Ishikawa (cell line): ENCODE data around the gene KCNN3.

Experiments used
- CEBPB ChIP-seq: IDR thresholded peaks from 2 replicates; pipeline ENCODE4 v1.6.1; 2012
- CREB1 ChIP-seq: IDR thresholded peaks from 2 replicates; pipeline ENCODE4 v1.6.1; 2012; ENCODE audit warnings: low read depth
- EGR1 ChIP-seq: IDR thresholded peaks from 2 replicates; pipeline ENCODE4 v1.6.1; 2012
- EP300 ChIP-seq: IDR thresholded peaks from 2 replicates; pipeline ENCODE4 v1.6.1; 2012; ENCODE audit warnings: borderline replicate concordance
- FOXM1 ChIP-seq: IDR thresholded peaks from 2 replicates; pipeline ENCODE4 v1.6.1; 2012; ENCODE audit warnings: low read depth, borderline replicate concordance
- NFIC ChIP-seq: IDR thresholded peaks from 2 replicates; pipeline ENCODE4 v1.6.1; 2012
- RAD21 ChIP-seq: IDR thresholded peaks from 2 replicates; pipeline ENCODE4 v1.6.1; 2012; ENCODE audit warnings: low read depth
- REST ChIP-seq: IDR thresholded peaks from 2 replicates; pipeline ENCODE4 v1.6.1; 2012; ENCODE audit warnings: low read depth, mild to moderate bottlenecking
- TAF1 ChIP-seq: IDR thresholded peaks from 2 replicates; pipeline ENCODE4 v1.6.1; 2012; ENCODE audit warnings: low read depth, mild to moderate bottlenecking
- TCF12 ChIP-seq: IDR thresholded peaks from 2 replicates; pipeline ENCODE4 v1.6.1; 2012; ENCODE audit warnings: low read depth
- TEAD4 ChIP-seq: IDR thresholded peaks from 2 replicates; pipeline ENCODE4 v1.6.1; 2012
- USF1 ChIP-seq: IDR thresholded peaks from 2 replicates; pipeline ENCODE4 v1.6.1; 2012
- YY1 ChIP-seq: IDR thresholded peaks from 2 replicates; pipeline ENCODE4 v1.6.1; 2012; ENCODE audit warnings: low read depth
- ZBTB7A ChIP-seq: IDR thresholded peaks from 2 replicates; pipeline ENCODE4 v1.6.1; 2012; ENCODE audit warnings: low read depth
- TF ChIP-seq, protein P1 (sequence below): IDR thresholded peaks from 2 replicates; pipeline ENCODE4 v1.6.1; 2012

Gene KCNN3

GRCh38 chr1:154712166-154712810, 157.8 kb downstream of the KCNN3 start:
- TF ChIP-seq ZBTB7A (no peak), YY1 (no peak), TCF12 (no peak), USF1 (no peak), TAF1 (no peak), REST (no peak)
- TF ChIP-seq, protein P1, sequence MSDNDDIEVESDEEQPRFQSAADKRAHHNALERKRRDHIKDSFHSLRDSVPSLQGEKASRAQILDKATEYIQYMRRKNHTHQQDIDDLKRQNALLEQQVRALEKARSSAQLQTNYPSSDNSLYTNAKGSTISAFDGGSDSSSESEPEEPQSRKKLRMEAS: no peak

- TF ChIP-seq TCF12 (no peak), CREB1 (no peak), RAD21 (no peak), REST (no peak), FOXM1 (no peak), YY1 (no peak), NFIC (no peak), ZBTB7A (no peak), EP300 (no peak), USF1 (no peak), CEBPB (no peak), EGR1 (no peak)
Measured at GRCh38 chr1:154711416-154711815, 158.7 kb downstream of the KCNN3 start.

GRCh38 chr1:154710106-154710505, 160.0 kb downstream of the KCNN3 start:
- TF ChIP-seq YY1 (no peak), CREB1 (no peak), RAD21 (no peak), NFIC (no peak), TEAD4 (no peak), ZBTB7A (no peak), CEBPB (no peak), EGR1 (no peak), FOXM1 (no peak)

DNA sequence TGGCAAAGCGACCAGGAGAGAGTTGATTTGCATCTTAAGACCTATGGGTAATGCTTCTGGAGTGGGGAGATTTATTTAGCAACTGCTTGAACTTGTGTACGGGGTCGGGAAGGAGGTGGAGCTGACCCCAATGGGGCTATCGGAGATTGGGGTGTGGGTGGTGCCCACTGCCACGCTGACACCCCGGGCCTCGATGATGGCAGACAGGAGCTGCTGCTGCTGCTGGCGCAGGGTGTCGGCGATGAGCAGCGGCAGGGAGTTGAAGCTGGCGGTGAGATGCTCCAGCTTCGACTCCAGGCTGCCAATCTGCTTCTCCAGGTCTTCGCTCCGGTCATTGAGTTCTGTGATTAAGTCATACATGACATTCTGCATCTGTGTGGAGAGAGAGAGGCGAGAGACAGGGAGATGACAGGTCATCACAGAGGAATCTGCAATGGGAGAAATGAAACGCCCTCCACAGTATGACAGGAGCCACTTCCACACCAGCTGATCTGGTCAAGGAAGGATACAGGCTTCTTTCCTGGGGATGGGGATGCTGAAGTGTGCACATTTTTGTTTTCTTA, 162.1 kb downstream of the KCNN3 start:
- TF ChIP-seq RAD21: no peak
- no peak for TF ChIP-seq EP300
- no peak for TF ChIP-seq USF1
- no peak for TF ChIP-seq NFIC
- TF ChIP-seq EGR1: no peak
- TF ChIP-seq, protein P1: no peak
- no peak for TF ChIP-seq TAF1
- no peak for TF ChIP-seq TCF12
- no peak for TF ChIP-seq TEAD4
- TF ChIP-seq CREB1: no peak
- no peak for TF ChIP-seq FOXM1
- TF ChIP-seq ZBTB7A: no peak
- TF ChIP-seq YY1: no peak

DNA sequence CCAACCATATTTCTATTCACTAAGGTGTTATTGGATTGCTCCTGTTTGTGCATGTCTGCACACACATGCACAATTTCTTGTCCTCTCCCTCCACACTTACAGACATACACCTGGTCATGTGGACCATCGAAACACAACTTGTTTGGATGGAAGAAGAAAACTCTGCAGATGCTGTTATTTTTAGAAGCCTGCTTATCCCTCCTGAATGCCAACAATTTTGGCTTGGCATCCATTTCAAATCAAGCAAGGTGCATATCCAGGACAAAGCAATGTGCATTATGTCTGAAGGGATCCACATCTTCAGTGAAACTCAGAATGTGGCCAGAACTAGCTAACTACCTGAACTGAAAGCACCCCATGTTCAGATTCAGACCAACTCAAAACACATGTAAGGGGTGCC, 163.2 kb downstream of the KCNN3 start:
- TF ChIP-seq ZBTB7A (no peak), NFIC (no peak), EGR1 (no peak), TCF12 (no peak), FOXM1 (no peak), RAD21 (no peak), YY1 (no peak), CREB1 (no peak), TAF1 (no peak)
